PC-9 (cell line): Measurements from ENCODE around the gene PTPN11. TPM values are rescaled to one million over a fixed set of nuclear protein-coding genes. Genes with fewer than 3 reads are reported as not detected.

ENCODE experiments used
- BruUV-seq: library from RNA; stranded (reverse); fragments of 400-500 nt; replicated peaks from 2 replicates; lab custom pipeline; 2021; lab: Mats Ljungman, UMichigan
- CTCF ChIA-PET: fragments of 300-600 bp; sonication (Branson Sonifier 250); formaldehyde crosslinking; loops from one replicate; lab custom pipeline; 2022; ENCODE audit warnings: antibody characterized with exemption; lab: Charles Lee
- POLR2A ChIA-PET: fragments of 300-600 bp; sonication (Branson Sonifier 250); formaldehyde crosslinking; loops from one replicate; lab custom pipeline; 2022; ENCODE audit warnings: antibody characterized with exemption; ENCODE audit not compliant: unreplicated experiment; lab: Charles Lee
- DNase-seq, 2 experiments: peaks; one replicate each; pipeline versions ENCODE4 v3.0.0 to v3.0.0-alpha.2; 2015 to 2022; ENCODE audit warnings: mixed read lengths in 1 of 2
- H2AFZ ChIP-seq: fragments of 200-600 bp; sonication (generic); 2 replicates; pipeline ENCODE4 v1.8.1; 2017; ENCODE audit warnings: antibody characterized with exemption
- H3F3A ChIP-seq: fragments of 200-600 bp; sonication (generic); 2 replicates; pipeline ENCODE4 v1.8.1; 2017; ENCODE audit warnings: antibody characterized with exemption, mild to moderate bottlenecking, low read depth; ENCODE audit not compliant: insufficient read depth
- H3K27ac ChIP-seq: fragments of 200-600 bp; sonication (generic); 2 replicates; pipeline ENCODE4 v1.6.1; 2016; ENCODE audit warnings: mixed run types
- H3K27me3 ChIP-seq: fragments of 200-600 bp; sonication (generic); 2 replicates; pipeline ENCODE4 v1.6.1; 2016; ENCODE audit warnings: low read depth, mixed run types; ENCODE audit not compliant: insufficient read depth
- H3K36me3 ChIP-seq: fragments of 200-600 bp; sonication (generic); 2 replicates; pipeline ENCODE4 v1.6.1; 2016; ENCODE audit warnings: low read depth, mixed run types
- H3K4me1 ChIP-seq: fragments of 200-600 bp; sonication (generic); replicated peaks from 2 replicates; pipeline ENCODE4 v1.6.1; 2016; ENCODE audit warnings: mixed run types; ENCODE audit not compliant: insufficient read depth
- H3K4me2 ChIP-seq: fragments of 200-600 bp; sonication (generic); 2 replicates; pipeline ENCODE4 v1.6.1; 2017; ENCODE audit warnings: mixed run types
- H3K4me3 ChIP-seq: fragments of 200-600 bp; sonication (generic); 2 replicates; pipeline ENCODE4 v1.6.1; 2016; ENCODE audit warnings: mixed run types
- H3K79me2 ChIP-seq: fragments of 200-600 bp; sonication (generic); 2 replicates; pipeline ENCODE4 v1.6.1; 2017; ENCODE audit warnings: low read depth, mixed run types
- H3K9me2 ChIP-seq: fragments of 200-600 bp; sonication (generic); 2 replicates; pipeline ENCODE4 v1.8.1; 2017; ENCODE audit warnings: mild to moderate bottlenecking; ENCODE audit not compliant: insufficient read depth
- H3K9me3 ChIP-seq: fragments of 200-600 bp; sonication (generic); 2 replicates; pipeline ENCODE4 v1.8.1; 2016; ENCODE audit warnings: low read depth; ENCODE audit not compliant: insufficient read depth
- H4K20me1 ChIP-seq: fragments of 200-600 bp; sonication (generic); 2 replicates; pipeline ENCODE4 v1.8.1; 2017; ENCODE audit not compliant: insufficient read depth
- EZH2 ChIP-seq: fragments of 200-600 bp; sonication (generic); IDR thresholded peaks from 2 replicates; pipeline ENCODE4 v1.8.0; 2017; ENCODE audit warnings: antibody characterized with exemption, low read depth
- intact Hi-C: fragments of 100-400 bp; cut with micrococcal nuclease; formaldehyde crosslinking; loops from one replicate; pipeline ENCODE4 v1.10.0; 2022; ENCODE audit not compliant: unreplicated experiment
- total RNA-seq: library from RNA; stranded (reverse); gene quantifications from 2 replicates; pipeline ENCODE4 v1.2.3, GENCODE V29; 2021
- TF ChIP-seq, protein P1 (sequence below): fragments of 200-600 bp; sonication (generic); conservative IDR thresholded peaks from 2 replicates; pipeline ENCODE4 v1.6.1; 2017; ENCODE audit warnings: mixed run types, antibody characterized with exemption, mild to moderate bottlenecking, moderate library complexity

Gene PTPN11
- total RNA-seq, 1 experiment from 2014 or later = 113 TPM

DNA sequence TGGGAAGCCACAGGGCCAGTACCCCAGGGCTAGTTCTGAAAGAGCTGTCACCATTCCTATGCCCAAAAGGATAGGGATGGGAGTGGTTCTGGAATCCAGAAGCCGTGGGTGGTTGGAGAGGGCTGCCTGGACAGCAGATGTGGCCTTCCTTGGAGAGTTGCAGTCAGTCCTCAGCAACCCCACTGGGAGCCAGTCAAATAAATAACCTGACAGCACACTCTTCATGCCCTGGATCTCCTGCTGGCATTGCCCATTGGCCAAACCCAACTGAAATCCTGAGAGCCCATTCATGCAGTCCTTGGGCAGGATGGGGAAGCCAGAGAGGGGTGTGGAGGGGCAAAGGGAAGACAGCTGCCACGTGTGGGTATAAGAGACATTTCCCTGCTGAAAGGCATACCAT, 128.2 kb downstream of the PTPN11 start:
- H4K20me1 ChIP-seq = no peaks in the 10 kb centered on the region
- H3K4me3 ChIP-seq = no peak overlapping the region
- DNase-seq = no peak
- H3K36me3 ChIP-seq = no peaks in the 10 kb centered on the region
- no peaks in the 10 kb centered on the region for H3K9me2 ChIP-seq
- no peaks in the 10 kb centered on the region for H3F3A ChIP-seq
- no peak overlapping the region for H3K4me2 ChIP-seq
- H3K79me2 ChIP-seq = no peaks in the 10 kb centered on the region
- intact Hi-C loops = no loop called here
- no peaks in the 10 kb centered on the region for H3K4me1 ChIP-seq
- no TSS peak for BruUV-seq
- ChIA-PET POLR2A (no interaction called here), CTCF (no interaction called here)
- H3K27me3 ChIP-seq = peaks cover 59% of the 10 kb centered on the region
- H2AFZ ChIP-seq = no peak overlapping the region
- H3K9me3 ChIP-seq = no peaks in the 10 kb centered on the region
- no peak overlapping the region for H3K27ac ChIP-seq
- TF ChIP-seq, protein P1, sequence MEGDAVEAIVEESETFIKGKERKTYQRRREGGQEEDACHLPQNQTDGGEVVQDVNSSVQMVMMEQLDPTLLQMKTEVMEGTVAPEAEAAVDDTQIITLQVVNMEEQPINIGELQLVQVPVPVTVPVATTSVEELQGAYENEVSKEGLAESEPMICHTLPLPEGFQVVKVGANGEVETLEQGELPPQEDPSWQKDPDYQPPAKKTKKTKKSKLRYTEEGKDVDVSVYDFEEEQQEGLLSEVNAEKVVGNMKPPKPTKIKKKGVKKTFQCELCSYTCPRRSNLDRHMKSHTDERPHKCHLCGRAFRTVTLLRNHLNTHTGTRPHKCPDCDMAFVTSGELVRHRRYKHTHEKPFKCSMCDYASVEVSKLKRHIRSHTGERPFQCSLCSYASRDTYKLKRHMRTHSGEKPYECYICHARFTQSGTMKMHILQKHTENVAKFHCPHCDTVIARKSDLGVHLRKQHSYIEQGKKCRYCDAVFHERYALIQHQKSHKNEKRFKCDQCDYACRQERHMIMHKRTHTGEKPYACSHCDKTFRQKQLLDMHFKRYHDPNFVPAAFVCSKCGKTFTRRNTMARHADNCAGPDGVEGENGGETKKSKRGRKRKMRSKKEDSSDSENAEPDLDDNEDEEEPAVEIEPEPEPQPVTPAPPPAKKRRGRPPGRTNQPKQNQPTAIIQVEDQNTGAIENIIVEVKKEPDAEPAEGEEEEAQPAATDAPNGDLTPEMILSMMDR = no peak
- TF ChIP-seq EZH2 = no peak

DNA sequence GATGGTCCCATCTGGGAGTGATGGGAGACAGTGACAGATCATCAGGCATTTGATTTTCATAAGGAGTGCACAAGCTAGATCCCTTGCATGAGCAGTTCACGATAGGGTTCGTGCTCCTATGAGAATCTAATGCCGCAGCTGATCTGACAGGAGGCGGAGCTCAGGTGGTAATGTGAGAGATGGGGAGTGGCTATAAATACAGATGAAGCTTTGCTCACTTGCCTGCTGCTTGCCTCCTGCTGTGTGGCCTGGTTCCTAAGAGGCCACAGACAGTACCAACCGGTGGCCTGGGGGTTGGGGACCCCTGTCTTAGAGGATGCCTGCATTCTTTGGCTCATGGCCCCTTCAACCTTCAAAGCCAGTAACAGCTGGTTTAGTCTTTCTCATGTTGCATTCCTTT, 130.3 kb downstream of the PTPN11 start:
- CTCF ChIA-PET = no interaction called here

GRCh38 chr12:112551681-112552080, 132.9 kb downstream of the PTPN11 start:
- POLR2A ChIA-PET = no interaction called here
- no peak overlapping the region for H3K4me2 ChIP-seq

More for the DNA sequence above, 130.3 kb downstream of the PTPN11 start:
- H3K9me2 ChIP-seq = no peaks in the 10 kb centered on the region
- no peaks in the 10 kb centered on the region for H3K4me1 ChIP-seq
- no peaks in the 10 kb centered on the region for H3F3A ChIP-seq
- no peaks in the 10 kb centered on the region for H3K9me3 ChIP-seq
- no peak overlapping the region for H3K4me3 ChIP-seq
- BruUV-seq = no TSS peak
- no peaks in the 10 kb centered on the region for H4K20me1 ChIP-seq
- no peak overlapping the region for H3K27ac ChIP-seq
- no peaks in the 10 kb centered on the region for H3K36me3 ChIP-seq
- peaks cover 66% of the 10 kb centered on the region for H3K27me3 ChIP-seq
- intact Hi-C loops = no loop called here
- no peak for TF ChIP-seq EZH2
- TF ChIP-seq, protein P1 = no peak
- DNase-seq = no peak
- no peak overlapping the region for H3K4me2 ChIP-seq
- no peak overlapping the region for H2AFZ ChIP-seq
- POLR2A ChIA-PET = no interaction called here
- H3K79me2 ChIP-seq = no peaks in the 10 kb centered on the region

More at GRCh38 chr12:112551681-112552080, 132.9 kb downstream of the PTPN11 start:
- no peaks in the 10 kb centered on the region for H3K9me3 ChIP-seq
- H3K27me3 ChIP-seq = peaks cover 66% of the 10 kb centered on the region
- no peaks in the 10 kb centered on the region for H3K79me2 ChIP-seq
- H3K36me3 ChIP-seq = no peaks in the 10 kb centered on the region
- H3K4me1 ChIP-seq = no peaks in the 10 kb centered on the region
- H3K9me2 ChIP-seq = no peaks in the 10 kb centered on the region
- CTCF ChIA-PET = no interaction called here
- intact Hi-C loops = no loop called here
- no peak overlapping the region for H3K4me3 ChIP-seq
- H3F3A ChIP-seq = no peaks in the 10 kb centered on the region
- BruUV-seq = no TSS peak
- TF ChIP-seq, protein P1 = no peak
- TF ChIP-seq EZH2 = no peak
- H2AFZ ChIP-seq = no peak overlapping the region
- H3K27ac ChIP-seq = no peak overlapping the region
- no peak for DNase-seq
- H4K20me1 ChIP-seq = no peaks in the 10 kb centered on the region
